Peyer's patch (tissue), 4 donors: Measurements from ENCODE around the gene SIK2. TPM values are rescaled to one million over a fixed set of nuclear protein-coding genes. Genes with fewer than 3 reads are reported as not detected.

Source experiments
- DNase-seq, 3 donors: peaks; one replicate each; pipeline ENCODE4 v3.0.0-alpha.2; 2017 to 2019
- H3K27ac ChIP-seq, 4 donors: fragments of 200-600 bp; sonication (generic); one replicate each; pipeline ENCODE4 v1.5.1; 2016 to 2019
- H3K27me3 ChIP-seq, 2 donors: fragments of 200-600 bp; sonication (generic); one replicate each; pipeline ENCODE4 v1.5.1; 2019
- H3K36me3 ChIP-seq, 3 donors: fragments of 200-600 bp; sonication (generic); one replicate each; pipeline ENCODE4 v1.5.1; 2016 to 2019
- H3K4me1 ChIP-seq, 4 donors: fragments of 200-600 bp; sonication (generic); one replicate each; pipeline ENCODE4 v1.5.1; 2016 to 2019
- H3K4me3 ChIP-seq, 4 donors: fragments of 200-600 bp; sonication (generic); 1 replicate in 3 of 4; 2 replicates in 1 of 4; pipeline ENCODE4 v1.5.1; 2016 to 2019; ENCODE audit warnings: mild to moderate bottlenecking in 1 of 4
- H3K9me3 ChIP-seq, 4 donors: fragments of 200-600 bp; sonication (generic); one replicate each; pipeline ENCODE4 v1.5.1; 2016 to 2019; ENCODE audit warnings: mild to moderate bottlenecking in 1 of 4
- CTCF ChIP-seq, 6 experiments: fragments of 450-650 bp in 4 of 6; fragments of 200-600 bp in 2 of 6; sonication (generic) in 1 of 6; IDR thresholded peaks; one replicate each; pipeline ENCODE4 v1.5.1; 2017 to 2019; ENCODE audit warnings: antibody characterized with exemption in 6 of 6, mild to moderate bottlenecking in 3 of 6, moderate library complexity in 1 of 6
- POLR2A ChIP-seq, 2 donors: fragments of 450-650 bp; IDR thresholded peaks; one replicate each; pipeline ENCODE4 v1.5.1; 2017; ENCODE audit warnings: antibody characterized with exemption in 2 of 2, mild to moderate bottlenecking in 2 of 2, moderate library complexity in 2 of 2
- total RNA-seq, 4 donors: library from RNA; depleted of rRNA; stranded (reverse); fragments of >200 nt; gene quantifications; one replicate each; pipeline ENCODE4 v1.1.0, GENCODE V29; 2016

The SIK2 gene
- total RNA-seq, 4 donors from 2014 or later: 12.4 to 16.3 (median 14.4) TPM

- TF ChIP-seq CTCF (IDR thresholded peaks at IDR 0.05) (no peak), POLR2A (IDR thresholded peaks at IDR 0.05) (no peak)
- Histone ChIP-seq H3K4me1 (peaks cover 0 to 54% (median 0%) of the 10 kb centered on the region in 4 donors), H3K27ac (no peak overlapping the region)
Measured at GRCh38 chr11:111631666-111632039, 29.4 kb downstream of the SIK2 start.

GRCh38 chr11:111632516-111633220 lies 30.4 kb downstream of the SIK2 start:
- peak overlapping the region in 1 of 4 donors; percentile 38 for H3K27ac ChIP-seq
- H3K4me1 ChIP-seq: peaks cover 0 to 54% (median 0%) of the 10 kb centered on the region in 4 donors
- no peak for DNase-seq
- no peak overlapping the region for H3K4me3 ChIP-seq
- H3K9me3 ChIP-seq: no peaks in the 10 kb centered on the region
- H3K27me3 ChIP-seq: no peaks in the 10 kb centered on the region
- TF ChIP-seq CTCF (IDR thresholded peaks at IDR 0.05) (no peak), POLR2A (IDR thresholded peaks at IDR 0.05) (no peak)
- no peaks in the 10 kb centered on the region for H3K36me3 ChIP-seq

More at GRCh38 chr11:111631666-111632039, 29.4 kb downstream of the SIK2 start:
- no peak for DNase-seq
- H3K36me3 ChIP-seq: no peaks in the 10 kb centered on the region
- H3K27me3 ChIP-seq: no peaks in the 10 kb centered on the region
- no peaks in the 10 kb centered on the region for H3K9me3 ChIP-seq
- no peak overlapping the region for H3K4me3 ChIP-seq

- Histone ChIP-seq H3K27ac (peak overlapping the region in 2 of 4 donors; percentile 10 to 48), H3K4me1 (peaks cover 0 to 51% (median 0%) of the 10 kb centered on the region in 4 donors), H3K36me3 (no peaks in the 10 kb centered on the region), H3K4me3 (no peak overlapping the region), H3K27me3 (no peaks in the 10 kb centered on the region), H3K9me3 (no peaks in the 10 kb centered on the region)
- no peak for DNase-seq
- TF ChIP-seq CTCF (IDR thresholded peaks at IDR 0.05) (no peak), POLR2A (IDR thresholded peaks at IDR 0.05) (no peak)
Measured at GRCh38 chr11:111633248-111633647, 31.0 kb downstream of the SIK2 start.

GRCh38 chr11:111633756-111634362 lies 31.6 kb downstream of the SIK2 start:
- DNase-seq: no peak
- Histone ChIP-seq H3K4me3 (no peak overlapping the region), H3K9me3 (no peaks in the 10 kb centered on the region), H3K36me3 (no peaks in the 10 kb centered on the region), H3K27me3 (no peaks in the 10 kb centered on the region), H3K27ac (peak overlapping the region in 2 of 4 donors; percentile 10 to 48), H3K4me1 (peaks cover 0 to 45% (median 0%) of the 10 kb centered on the region in 4 donors)
- TF ChIP-seq POLR2A (IDR thresholded peaks at IDR 0.05) (no peak), CTCF (IDR thresholded peaks at IDR 0.05) (no peak)

GRCh38 chr11:111634981-111635705 lies 32.9 kb downstream of the SIK2 start:
- Histone ChIP-seq H3K4me3 (no peak overlapping the region), H3K27me3 (no peaks in the 10 kb centered on the region), H3K27ac (peak overlapping the region in 1 of 4 donors; percentile 55), H3K9me3 (no peaks in the 10 kb centered on the region), H3K36me3 (no peaks in the 10 kb centered on the region), H3K4me1 (peaks cover 0 to 45% (median 0%) of the 10 kb centered on the region in 4 donors)
- DNase-seq: no peak
- TF ChIP-seq CTCF (IDR thresholded peaks at IDR 0.05) (no peak), POLR2A (IDR thresholded peaks at IDR 0.05) (no peak)
